RWPE2 (cell line): ENCODE measurements around the gene LAD1.

Experiments used
- ATAC-seq: fragments of 200-7000 bp; cut with Tn5 transposase; 3 replicates; pipeline ENCODE4 v1.9.1; 2021; ENCODE audit warnings: low read depth
- DNase-seq: peaks from one replicate; pipeline ENCODE4 v3.0.0-alpha.2; 2020; ENCODE audit warnings: low spot score
- H3K27ac ChIP-seq: fragments of 450-650 bp; 2 replicates; pipeline ENCODE4 v1.5.1; 2017; ENCODE audit warnings: mild to moderate bottlenecking; ENCODE audit not compliant: poor library complexity, severe bottlenecking
- H3K27me3 ChIP-seq: fragments of 250-450 bp; sonication (Bioruptor Pico); 2 replicates; pipeline ENCODE4 v1.5.1; 2021; ENCODE audit warnings: mild to moderate bottlenecking, moderate library complexity; ENCODE audit not compliant: insufficient read depth, poor library complexity, severe bottlenecking
- H3K36me3 ChIP-seq: fragments of 250-450 bp; sonication (Bioruptor Pico); 2 replicates; pipeline ENCODE4 v1.5.1; 2020; ENCODE audit warnings: low read depth, mild to moderate bottlenecking, moderate library complexity
- H3K4me1 ChIP-seq: fragments of 250-450 bp; sonication (Bioruptor Pico); 2 replicates; pipeline ENCODE4 v1.5.1; 2021; ENCODE audit warnings: mild to moderate bottlenecking, moderate library complexity; ENCODE audit not compliant: insufficient read depth, poor library complexity, severe bottlenecking
- H3K4me3 ChIP-seq: fragments of 250-450 bp; sonication (Bioruptor Pico); 2 replicates; pipeline ENCODE4 v1.5.1; 2021; ENCODE audit warnings: mild to moderate bottlenecking, moderate library complexity; ENCODE audit not compliant: severe bottlenecking
- H3K9me3 ChIP-seq: fragments of 250-450 bp; sonication (Bioruptor Pico); 2 replicates; pipeline ENCODE4 v1.5.1; 2021; ENCODE audit warnings: mild to moderate bottlenecking, moderate library complexity; ENCODE audit not compliant: severe bottlenecking
- CTCF ChIP-seq: fragments of 450-650 bp; IDR thresholded peaks from one replicate; pipeline ENCODE4 v1.5.1; 2017; ENCODE audit warnings: mild to moderate bottlenecking, moderate library complexity; ENCODE audit not compliant: poor library complexity, severe bottlenecking

LAD1 gene

DNA sequence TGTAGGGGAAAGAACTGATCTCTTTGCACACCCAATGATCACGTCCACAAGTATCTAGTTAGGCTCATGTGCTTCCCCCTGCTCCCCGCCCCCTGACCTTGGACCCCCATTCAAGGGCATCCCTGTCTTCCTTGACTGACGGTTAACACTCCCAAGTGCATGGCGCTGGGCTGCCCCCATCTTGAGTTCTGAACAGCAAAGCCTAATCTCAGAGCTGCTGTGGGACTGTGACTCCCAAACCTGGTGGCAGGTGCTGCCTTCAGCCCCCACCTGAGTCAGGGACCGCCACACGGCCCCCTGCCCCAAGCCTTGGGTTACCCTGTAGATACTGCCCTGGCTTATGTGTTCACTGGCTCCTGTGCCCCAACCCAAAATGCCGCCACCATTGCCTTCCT lies 21.5 kb upstream of the LAD1 start:
- Histone ChIP-seq H3K36me3 (no peaks in the 10 kb centered on the region), H3K4me1 (no peaks in the 10 kb centered on the region), H3K4me3 (no peak overlapping the region), H3K27me3 (no peaks in the 10 kb centered on the region), H3K27ac (no peak overlapping the region), H3K9me3 (no peaks in the 10 kb centered on the region)
- no peak for DNase-seq
- ATAC-seq: no peak
- TF ChIP-seq CTCF: no peak

- H3K27ac ChIP-seq: no peak overlapping the region
- H3K4me3 ChIP-seq: no peak overlapping the region
- TF ChIP-seq CTCF: no peak
- no peaks in the 10 kb centered on the region for H3K27me3 ChIP-seq
- no peak for DNase-seq
- H3K9me3 ChIP-seq: no peaks in the 10 kb centered on the region
- ATAC-seq: 0 out of 3 replicates have a peak, but pooled peaks have one; percentile 10
- no peaks in the 10 kb centered on the region for H3K36me3 ChIP-seq
- no peaks in the 10 kb centered on the region for H3K4me1 ChIP-seq
These were observed 20.9 kb upstream of the LAD1 start for GRCh38 chr1:201419746-201420607.

DNA sequence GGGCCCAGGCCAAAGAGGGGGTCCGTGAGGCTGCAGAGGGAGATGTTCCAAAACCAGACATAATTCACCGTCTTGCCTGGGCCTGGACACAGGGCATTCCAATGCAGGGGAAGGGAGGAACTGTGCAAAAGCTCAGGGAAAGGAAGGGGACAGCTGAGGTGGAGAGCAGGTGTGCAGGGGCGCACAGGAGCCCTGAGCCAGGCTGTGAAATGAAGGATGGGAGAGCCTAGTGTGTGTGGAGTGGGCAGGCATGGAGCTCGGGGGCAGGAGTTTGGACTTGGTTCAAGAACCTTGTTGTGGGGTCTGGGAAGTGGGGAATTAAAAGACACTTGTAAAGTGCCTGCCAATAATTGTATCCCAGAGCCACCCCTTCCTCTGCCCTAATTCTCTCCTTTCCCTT lies 20.1 kb upstream of the LAD1 start:
- no peaks in the 10 kb centered on the region for H3K9me3 ChIP-seq
- H3K27ac ChIP-seq: no peak overlapping the region
- no peak for ATAC-seq
- DNase-seq: no peak
- H3K4me3 ChIP-seq: no peak overlapping the region
- TF ChIP-seq CTCF: no peak
- H3K4me1 ChIP-seq: no peaks in the 10 kb centered on the region
- no peaks in the 10 kb centered on the region for H3K36me3 ChIP-seq
- H3K27me3 ChIP-seq: no peaks in the 10 kb centered on the region

GRCh38 chr1:201418461-201418860 lies 19.3 kb upstream of the LAD1 start:
- DNase-seq (no peak), ATAC-seq (no peak)
- no peaks in the 10 kb centered on the region for H3K9me3 ChIP-seq
- H3K27me3 ChIP-seq: no peaks in the 10 kb centered on the region
- no peak overlapping the region for H3K4me3 ChIP-seq
- H3K4me1 ChIP-seq: no peaks in the 10 kb centered on the region
- no peak overlapping the region for H3K27ac ChIP-seq
- no peaks in the 10 kb centered on the region for H3K36me3 ChIP-seq
- no peak for TF ChIP-seq CTCF
